Measurements from ENCODE around the gene PPM1A.

Gene PPM1A

GRCh38 chr14:60348211-60348610, 99.2 kb downstream of the PPM1A start:
- TF ChIP-seq CTCF (IDR thresholded peaks at IDR 0.05): no peak
- no peak for TF ChIP-seq ZFX (IDR thresholded peaks at IDR 0.05; ENCODE audit: borderline replicate concordance)
- no peak overlapping the region for H3K27ac ChIP-seq

All from 22Rv1 (cell line).